ENCODE results near the gene SEPTIN10. TPM values are rescaled to one million over a fixed set of nuclear protein-coding genes. Genes with fewer than 3 reads are reported as not detected.

Gene SEPTIN10
- total and polyA plus RNA-seq, 9 of the 15 experiments (the other 6 are each of a cell fraction or from before 2014, with no cell fraction given): 0.40 TPM; not detected in 8

GRCh38 chr2:109549016-109549590 is 64.7 kb downstream of the SEPTIN10 start:
- Histone ChIP-seq H2AFZ (ENCODE audit: low read depth, low read length) (no peak overlapping the region), H3K27me3 (ENCODE audit: control insufficient read depth in 2 of 2, insufficient read depth in 2 of 2, low read length in 2 of 2) (peaks cover 0 to 4% of the 10 kb centered on the region in 2 experiments; a peak in 1 of 5 replicates), H3K9me3 (replicated peaks; ENCODE audit: control insufficient read depth, insufficient read depth, low read depth, low read length) (no peaks in the 10 kb centered on the region), H3K9ac (ENCODE audit: insufficient read depth in 1 of 2, low read depth in 2 of 2, low read length in 2 of 2) (no peak overlapping the region), H3K4me2 (ENCODE audit: insufficient read depth, low read length) (no peak overlapping the region), H4K20me1 (replicated peaks; ENCODE audit: control insufficient read depth, insufficient read depth, low read length) (no peaks in the 10 kb centered on the region), H3K4me1 (replicated peaks in 1 of 2; ENCODE audit: control insufficient read depth in 2 of 2, insufficient read depth in 2 of 2, low read length in 2 of 2) (no peaks in the 10 kb centered on the region), H3K9me1 (ENCODE audit: control insufficient read depth, insufficient read depth, low read length) (no peaks in the 10 kb centered on the region), H3K4me3 (no peak overlapping the region), H3K36me3 (ENCODE audit: control insufficient read depth, insufficient read depth, low read length) (no peaks in the 10 kb centered on the region), H3K27ac (ENCODE audit: extremely low read depth, low read depth, low read length) (no peak overlapping the region), H3K79me2 (ENCODE audit: control insufficient read depth, insufficient read depth, low read length) (no peaks in the 10 kb centered on the region)
- BruUV-seq (replicated peaks): no TSS peak
- ATAC-seq (no peak), FAIRE-seq (no peak), DNase-seq (ENCODE audit: extremely low read depth in 1 of 4, low spot score in 3 of 4) (no peak)
- WGBS (ENCODE audit: insufficient coverage, low coverage, missing lambda C conversion rate): 0% methylated on average over 4 of the region's 4 CpGs
- in situ Hi-C loops (cut with MboI) (loop anchor here (10.0 kb wide), 1 partner anchor 186 kb away; no protein-coding TSS in a partner anchor), intact Hi-C loops (cut with micrococcal nuclease) (no loop called here)
- ChIA-PET POLR2A (no interaction called here), CTCF (ENCODE audit: low intra/inter-chr PET ratio) (no interaction called here)
- TF ChIP-seq CEBPB (tag; IDR thresholded peaks at IDR 0.05): no peak
- TF ChIP-seq KLF6 (CRISPR knock-in tag; IDR thresholded peaks at IDR 0.05; ENCODE audit: borderline replicate concordance): no peak
- no peak for TF ChIP-seq HIVEP1 (CRISPR knock-in tag; IDR thresholded peaks at IDR 0.05)
- TF ChIP-seq PHF20 (IDR thresholded peaks at IDR 0.05; ENCODE audit: partially characterized antibody): no peak

DNA sequence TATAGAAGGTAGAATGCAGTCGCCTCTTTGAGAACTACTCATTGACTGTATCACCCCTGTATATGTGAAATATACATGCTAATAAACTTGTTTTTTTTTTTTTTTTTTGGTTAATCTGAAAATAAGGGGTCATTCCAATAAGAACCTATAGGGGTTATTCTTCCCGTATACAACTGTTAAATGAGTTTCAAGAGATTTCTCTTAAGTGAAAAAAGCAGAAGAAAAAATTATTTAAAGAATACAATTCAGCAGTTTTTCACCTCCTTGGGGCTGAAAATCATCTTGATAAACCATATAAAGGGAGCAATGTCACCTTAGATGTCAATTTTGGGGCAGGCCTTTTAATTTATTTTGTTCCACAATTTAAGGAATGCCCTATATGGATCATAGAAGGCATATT is 66.5 kb downstream of the SEPTIN10 start:
- Histone ChIP-seq H3K9ac (ENCODE audit: insufficient read depth in 1 of 2, low read depth in 2 of 2, low read length in 2 of 2) (no peak overlapping the region), H3K4me2 (ENCODE audit: insufficient read depth, low read length) (no peak overlapping the region), H3K9me1 (ENCODE audit: control insufficient read depth, insufficient read depth, low read length) (no peaks in the 10 kb centered on the region), H2AFZ (ENCODE audit: low read depth, low read length) (no peak overlapping the region), H3K27me3 (ENCODE audit: control insufficient read depth in 2 of 2, insufficient read depth in 2 of 2, low read length in 2 of 2) (peaks cover 0 to 8% of the 10 kb centered on the region in 2 experiments; a peak in 2 of 5 replicates), H3K36me3 (ENCODE audit: control insufficient read depth, insufficient read depth, low read length) (no peaks in the 10 kb centered on the region), H3K9me3 (replicated peaks; ENCODE audit: control insufficient read depth, insufficient read depth, low read depth, low read length) (no peaks in the 10 kb centered on the region), H4K20me1 (replicated peaks; ENCODE audit: control insufficient read depth, insufficient read depth, low read length) (no peaks in the 10 kb centered on the region), H3K79me2 (ENCODE audit: control insufficient read depth, insufficient read depth, low read length) (no peaks in the 10 kb centered on the region), H3K4me3 (no peak overlapping the region), H3K27ac (ENCODE audit: extremely low read depth, low read depth, low read length) (no peak overlapping the region), H3K4me1 (replicated peaks in 1 of 2; ENCODE audit: control insufficient read depth in 2 of 2, insufficient read depth in 2 of 2, low read length in 2 of 2) (no peaks in the 10 kb centered on the region)
- in situ Hi-C loops (cut with MboI) (loop anchor here (10.0 kb wide), 1 partner anchor 188 kb away; no protein-coding TSS in a partner anchor), intact Hi-C loops (cut with micrococcal nuclease) (no loop called here)
- no TSS peak for BruUV-seq (replicated peaks)
- ChIA-PET CTCF (ENCODE audit: low intra/inter-chr PET ratio) (interaction anchor here (1.1 kb wide), 1 partner anchor 189 kb away, joined by 8 read pairs; no protein-coding TSS in a partner anchor), POLR2A (no interaction called here)
- FAIRE-seq: no peak
- no peak for DNase-seq (ENCODE audit: extremely low read depth in 1 of 4, low spot score in 3 of 4)
- WGBS (ENCODE audit: insufficient coverage, low coverage, missing lambda C conversion rate): 0% methylated on average over 2 of the region's 2 CpGs
- no peak for ATAC-seq
- no peak for TF ChIP-seq DLX4 (CRISPR knock-in tag; IDR thresholded peaks at IDR 0.05)
- TF ChIP-seq, protein P1, sequence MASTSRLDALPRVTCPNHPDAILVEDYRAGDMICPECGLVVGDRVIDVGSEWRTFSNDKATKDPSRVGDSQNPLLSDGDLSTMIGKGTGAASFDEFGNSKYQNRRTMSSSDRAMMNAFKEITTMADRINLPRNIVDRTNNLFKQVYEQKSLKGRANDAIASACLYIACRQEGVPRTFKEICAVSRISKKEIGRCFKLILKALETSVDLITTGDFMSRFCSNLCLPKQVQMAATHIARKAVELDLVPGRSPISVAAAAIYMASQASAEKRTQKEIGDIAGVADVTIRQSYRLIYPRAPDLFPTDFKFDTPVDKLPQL (IDR thresholded peaks at IDR 0.05; ENCODE audit: extremely low read depth, insufficient read length): no peak
- TF ChIP-seq GTF2A2 (tag; IDR thresholded peaks at IDR 0.05): no peak
- no peak for TF ChIP-seq COPS2 (conservative IDR thresholded peaks at IDR 0.05)
- TF ChIP-seq HBP1 (CRISPR knock-in tag; IDR thresholded peaks at IDR 0.05): no peak
- no peak for TF ChIP-seq JUND (IDR thresholded peaks at IDR 0.05; ENCODE audit: borderline replicate concordance, low read depth, low read length)
- no peak for TF ChIP-seq JUND (tag; IDR thresholded peaks at IDR 0.05; ENCODE audit: borderline replicate concordance, low read depth, low read length)
- TF ChIP-seq PRMT5 (CRISPR knock-in tag; IDR thresholded peaks at IDR 0.05): no peak
- no peak for TF ChIP-seq PCBP2 (IDR thresholded peaks at IDR 0.05; ENCODE audit: low read depth, low read length, poor library complexity, severe bottlenecking)
- no peak for TF ChIP-seq LARP7 (IDR thresholded peaks at IDR 0.05)
- TF ChIP-seq CBX2 (IDR thresholded peaks at IDR 0.05; ENCODE audit: insufficient read depth, low read length, poor library complexity, severe bottlenecking): no peak

All from K562 (cell line).